Esophagus muscularis mucosa (tissue), 4 donors: ENCODE measurements around the gene FXR1. TPM values are rescaled to one million over a fixed set of nuclear protein-coding genes. Genes with fewer than 3 reads are reported as not detected.

ENCODE experiments used
- DNase-seq: peaks from one replicate; pipeline ENCODE4 v3.0.0-alpha.2; 2017; ENCODE audit errors: extremely low spot score
- H3K27ac ChIP-seq, 4 donors: fragments of 200-600 bp; sonication (generic); replicated peaks in 1 of 4; 1 replicate in 3 of 4; 2 replicates in 1 of 4; pipeline ENCODE4 v1.5.1; 2016 to 2019; ENCODE audit warnings: mild to moderate bottlenecking in 1 of 4
- H3K27me3 ChIP-seq, 4 donors: fragments of 200-600 bp; sonication (generic); one replicate each; pipeline versions ENCODE4 v1.5.1 to v1.6.0; 2016 to 2019
- H3K36me3 ChIP-seq, 4 donors: fragments of 200-600 bp; sonication (generic); one replicate each; pipeline ENCODE4 v1.5.1; 2016 to 2019
- H3K4me1 ChIP-seq, 4 donors: fragments of 200-600 bp; sonication (generic); one replicate each; pipeline ENCODE4 v1.5.1; 2016 to 2019
- H3K4me3 ChIP-seq, 4 donors: fragments of 200-600 bp; sonication (generic); 1 replicate in 2 of 4; 2 replicates in 2 of 4; pipeline ENCODE4 v1.5.1; 2016 to 2019; ENCODE audit warnings: mild to moderate bottlenecking in 4 of 4, moderate library complexity in 1 of 4
- H3K9me3 ChIP-seq, 4 donors: fragments of 200-600 bp; sonication (generic); 1 replicate in 3 of 4; 2 replicates in 1 of 4; pipeline ENCODE4 v1.5.1; 2016 to 2019
- CTCF ChIP-seq, 3 experiments: fragments of 200-600 bp in 2 of 3; fragments of 450-650 bp in 1 of 3; sonication (generic) in 2 of 3; IDR thresholded peaks; one replicate each; pipeline ENCODE4 v1.5.1; 2017 to 2019; ENCODE audit warnings: antibody characterized with exemption in 3 of 3, mild to moderate bottlenecking in 2 of 3, moderate library complexity in 1 of 3
- EP300 ChIP-seq: sonication (generic); formaldehyde crosslinking; IDR thresholded peaks from one replicate; pipeline ENCODE4 v1.6.1; 2017; ENCODE audit warnings: antibody characterized with exemption
- POLR2A ChIP-seq: fragments of 450-650 bp; IDR thresholded peaks from one replicate; pipeline ENCODE4 v1.6.1; 2017; ENCODE audit warnings: antibody characterized with exemption, moderate library complexity, mild to moderate bottlenecking, low read depth
- POLR2AphosphoS5 ChIP-seq, 2 donors: sonication (generic); formaldehyde crosslinking; IDR thresholded peaks; one replicate each; pipeline ENCODE4 v1.6.1; 2017; ENCODE audit warnings: antibody characterized with exemption in 2 of 2
- WGBS: methylation state at CpG from one replicate; pipeline ENCODE4 v1.1.5; 2018; 5-methylcytosine and 5-hydroxymethylcytosine counted together
- intact Hi-C: fragments of 100-400 bp; cut with DNase I; formaldehyde crosslinking; loops from one replicate; pipeline ENCODE4 v1.15.1; 2023
- total RNA-seq, 4 donors: library from RNA; depleted of rRNA; stranded (reverse); fragments of >200 nt; gene quantifications; one replicate each; pipeline versions ENCODE4 v1.1.0 to v1.2.1, GENCODE V29; 2016

The FXR1 gene
- total RNA-seq, 4 donors from 2014 or later, result 129 to 174 (median 164) TPM

- no peaks in the 10 kb centered on the region for H3K27me3 ChIP-seq
- no peak overlapping the region for H3K4me3 ChIP-seq
- TF ChIP-seq POLR2A (no peak), EP300 (no peak), CTCF (IDR thresholded peaks at IDR 0.05) (no peak), POLR2AphosphoS5 (IDR thresholded peaks at IDR 0.05) (no peak)
- intact Hi-C loops, result no loop called here
- peaks cover 3 to 81% (median 55%) of the 10 kb centered on the region in 4 donors for H3K4me1 ChIP-seq
- no peak for DNase-seq
- no peaks in the 10 kb centered on the region for H3K36me3 ChIP-seq
- no peak overlapping the region for H3K27ac ChIP-seq
- 59% methylated on average over 2 of the region's 2 CpGs for WGBS
- no peaks in the 10 kb centered on the region for H3K9me3 ChIP-seq
Measured at GRCh38 chr3:180926526-180926925, 14.1 kb downstream of the FXR1 start.

GRCh38 chr3:180929376-180929775, 16.9 kb downstream of the FXR1 start:
- no peaks in the 10 kb centered on the region for H3K27me3 ChIP-seq
- H3K4me1 ChIP-seq, result peaks cover 4 to 78% (median 60%) of the 10 kb centered on the region in 4 donors
- no peak overlapping the region for H3K27ac ChIP-seq
- no peak for DNase-seq
- H3K4me3 ChIP-seq, result no peak overlapping the region
- H3K9me3 ChIP-seq, result no peaks in the 10 kb centered on the region
- TF ChIP-seq CTCF (IDR thresholded peaks at IDR 0.05), result no peak
- TF ChIP-seq POLR2A, result no peak
- no peak for TF ChIP-seq EP300
- no peak for TF ChIP-seq POLR2AphosphoS5 (IDR thresholded peaks at IDR 0.05)
- intact Hi-C loops, result no loop called here
- WGBS, result 67% methylated on average over 5 of the region's 5 CpGs
- H3K36me3 ChIP-seq, result no peaks in the 10 kb centered on the region

- Histone ChIP-seq H3K9me3 (no peaks in the 10 kb centered on the region), H3K27ac (no peak overlapping the region), H3K27me3 (no peaks in the 10 kb centered on the region), H3K36me3 (peaks cover 0 to 7% (median 5%) of the 10 kb centered on the region in 4 donors), H3K4me3 (no peak overlapping the region), H3K4me1 (peaks cover 4 to 70% (median 54%) of the 10 kb centered on the region in 4 donors)
- no peak for DNase-seq
- no peak for TF ChIP-seq EP300
- TF ChIP-seq POLR2AphosphoS5 (IDR thresholded peaks at IDR 0.05), result no peak
- no peak for TF ChIP-seq POLR2A
- no peak for TF ChIP-seq CTCF (IDR thresholded peaks at IDR 0.05)
- WGBS, result 84% methylated on average over 4 of the region's 4 CpGs
- intact Hi-C loops, result no loop called here
Measured at GRCh38 chr3:180930526-180930925, 18.1 kb downstream of the FXR1 start.

- H3K27ac ChIP-seq, result no peak overlapping the region
- H3K4me3 ChIP-seq, result no peak overlapping the region
- peaks cover 4 to 53% (median 39%) of the 10 kb centered on the region in 4 donors for H3K4me1 ChIP-seq
- intact Hi-C loops, result no loop called here
- peaks cover 5 to 25% (median 17%) of the 10 kb centered on the region in 4 donors for H3K36me3 ChIP-seq
- no peak for DNase-seq
- H3K9me3 ChIP-seq, result no peaks in the 10 kb centered on the region
- TF ChIP-seq POLR2AphosphoS5 (IDR thresholded peaks at IDR 0.05), result no peak
- TF ChIP-seq CTCF (IDR thresholded peaks at IDR 0.05), result no peak
- TF ChIP-seq EP300, result no peak
- TF ChIP-seq POLR2A, result no peak
- WGBS, result 88% methylated on average over 1 of the region's 1 CpG
- H3K27me3 ChIP-seq, result no peaks in the 10 kb centered on the region
Measured at GRCh38 chr3:180932819-180933218, 20.3 kb downstream of the FXR1 start.

GRCh38 chr3:180934638-180935037, 22.2 kb downstream of the FXR1 start:
- H3K4me1 ChIP-seq, result peaks cover 4 to 43% (median 30%) of the 10 kb centered on the region in 4 donors
- intact Hi-C loops, result no loop called here
- H3K27me3 ChIP-seq, result no peaks in the 10 kb centered on the region
- no peak for DNase-seq
- no peaks in the 10 kb centered on the region for H3K9me3 ChIP-seq
- 91% methylated on average over 1 of the region's 1 CpG for WGBS
- no peak overlapping the region for H3K27ac ChIP-seq
- H3K36me3 ChIP-seq, result peaks cover 9 to 34% (median 17%) of the 10 kb centered on the region in 4 donors
- H3K4me3 ChIP-seq, result no peak overlapping the region
- no peak for TF ChIP-seq POLR2A
- TF ChIP-seq CTCF (IDR thresholded peaks at IDR 0.05), result no peak
- TF ChIP-seq POLR2AphosphoS5 (IDR thresholded peaks at IDR 0.05), result no peak
- TF ChIP-seq EP300, result no peak
